Osteoblast (primary cell): ENCODE results near the gene SERTAD1. TPM values are rescaled to one million over a fixed set of nuclear protein-coding genes. Genes with fewer than 3 reads are reported as not detected.

Experiments used
- DNase-seq: peaks from one replicate; pipeline ENCODE4 v3.0.0; 2011; ENCODE audit warnings: low spot score, mixed read lengths; ENCODE audit not compliant: insufficient read length; ENCODE audit errors: missing footprints
- H2AFZ ChIP-seq: 2 replicates; pipeline ENCODE4 v1.6.0; 2011; ENCODE audit warnings: mild to moderate bottlenecking, low read length
- H3K27ac ChIP-seq: 2 replicates; pipeline ENCODE4 v1.5.1; 2011; ENCODE audit warnings: mild to moderate bottlenecking, low read depth, low read length, moderate library complexity
- H3K27me3 ChIP-seq: 2 replicates; pipeline ENCODE4 v1.6.0; 2012; ENCODE audit warnings: mild to moderate bottlenecking, control low read depth, inconsistent platforms, low read length, moderate library complexity; ENCODE audit not compliant: insufficient read depth
- H3K36me3 ChIP-seq: 2 replicates; pipeline ENCODE4 v1.5.1; 2011; ENCODE audit warnings: mild to moderate bottlenecking, low read length, control low read depth, moderate library complexity; ENCODE audit not compliant: insufficient read depth
- H3K4me1 ChIP-seq: 2 replicates; pipeline ENCODE4 v1.5.1; 2011; ENCODE audit warnings: mild to moderate bottlenecking, low read length, control low read depth, moderate library complexity; ENCODE audit not compliant: insufficient read depth
- H3K4me2 ChIP-seq: 2 replicates; pipeline ENCODE4 v1.6.0; 2011; ENCODE audit warnings: mild to moderate bottlenecking, low read length; ENCODE audit not compliant: insufficient read depth
- H3K4me3 ChIP-seq: fragments of 200-600 bp; sonication (generic); 3 replicates; pipeline ENCODE4 v1.5.1; 2012; ENCODE audit warnings: mild to moderate bottlenecking, low read length, inconsistent platforms; ENCODE audit not compliant: insufficient read depth
- H3K79me2 ChIP-seq: 2 replicates; pipeline ENCODE4 v1.6.0; 2012; ENCODE audit warnings: mild to moderate bottlenecking, low read length, control low read depth, inconsistent platforms; ENCODE audit not compliant: insufficient read depth
- H3K9me3 ChIP-seq: 2 replicates; pipeline ENCODE4 v1.5.1; 2011; ENCODE audit warnings: low read depth, low read length, control low read depth
- H4K20me1 ChIP-seq: 2 replicates; pipeline ENCODE4 v1.6.0; 2012; ENCODE audit warnings: mild to moderate bottlenecking, low read length, control low read depth; ENCODE audit not compliant: insufficient read depth
- CTCF ChIP-seq: IDR thresholded peaks from 2 replicates; pipeline ENCODE4 v1.5.1; 2011; ENCODE audit warnings: mild to moderate bottlenecking, low read depth, low read length, moderate library complexity; ENCODE audit errors: extremely low read depth
- total RNA-seq: library from RNA; depleted of rRNA; stranded (reverse); fragments of >200 nt; gene quantifications from 2 replicates; pipeline ENCODE4 v1.2.3, GENCODE V29; 2012

The SERTAD1 gene
- total RNA-seq, 1 donor = 15.2 TPM

GRCh38 chr19:40443131-40443999 lies 17.6 kb upstream of the SERTAD1 start:
- H3K27ac ChIP-seq = peak overlapping the region; percentile 95
- peak overlapping the region; percentile 100 for H3K4me3 ChIP-seq
- TF ChIP-seq CTCF = no peak
- DNase-seq = peak; percentile 99
- no peaks in the 10 kb centered on the region for H3K27me3 ChIP-seq
- H3K36me3 ChIP-seq = peaks cover 26% of the 10 kb centered on the region
- H3K79me2 ChIP-seq = peaks cover 44% of the 10 kb centered on the region
- peaks cover 15% of the 10 kb centered on the region for H3K4me1 ChIP-seq
- H3K9me3 ChIP-seq = no peaks in the 10 kb centered on the region
- peak overlapping the region; percentile 88 for H2AFZ ChIP-seq
- H3K4me2 ChIP-seq = peak overlapping the region; percentile 97
- peaks cover 32% of the 10 kb centered on the region for H4K20me1 ChIP-seq

- Histone ChIP-seq H3K4me3 (peak overlapping the region; percentile 100), H3K36me3 (peaks cover 26% of the 10 kb centered on the region), H3K79me2 (peaks cover 44% of the 10 kb centered on the region), H3K27me3 (no peaks in the 10 kb centered on the region), H3K4me1 (peaks cover 15% of the 10 kb centered on the region), H3K4me2 (peak overlapping the region; percentile 97), H4K20me1 (peaks cover 32% of the 10 kb centered on the region), H2AFZ (peak overlapping the region; percentile 82), H3K27ac (peak overlapping the region; percentile 85), H3K9me3 (no peaks in the 10 kb centered on the region)
- no peak for DNase-seq
- TF ChIP-seq CTCF = no peak
These were observed 16.7 kb upstream of the SERTAD1 start for GRCh38 chr19:40442328-40443130.

- no peak for TF ChIP-seq CTCF
- peak overlapping the region; percentile 100 for H3K4me3 ChIP-seq
- peak overlapping the region; percentile 85 for H3K27ac ChIP-seq
These were observed 16.0 kb upstream of the SERTAD1 start for GRCh38 chr19:40441719-40442253.

DNA sequence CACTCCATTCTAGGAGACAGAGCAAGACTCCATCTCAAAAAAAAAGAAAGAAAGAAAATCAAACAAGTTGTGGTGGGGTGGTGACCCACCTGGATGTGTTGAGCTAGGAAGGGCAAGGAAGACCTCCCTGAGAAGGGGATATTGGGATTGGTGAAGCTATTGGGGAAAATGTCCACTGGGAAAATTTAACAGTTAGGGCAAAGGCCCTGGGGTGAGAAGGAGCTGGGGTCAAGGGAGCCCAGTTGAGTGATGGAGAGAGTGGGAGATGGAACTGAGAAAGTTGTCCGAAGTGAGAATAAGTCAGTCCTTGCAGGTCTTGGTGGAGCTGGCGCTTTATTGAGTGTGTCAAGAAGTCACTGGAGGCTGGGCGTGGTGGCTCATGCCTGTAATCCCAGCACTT lies 12.5 kb upstream of the SERTAD1 start:
- Histone ChIP-seq H2AFZ (no peak overlapping the region), H3K27ac (no peak overlapping the region), H3K4me1 (peaks cover 8% of the 10 kb centered on the region), H3K4me2 (no peak overlapping the region), H4K20me1 (peaks cover 32% of the 10 kb centered on the region), H3K79me2 (peaks cover 35% of the 10 kb centered on the region), H3K36me3 (peaks cover 26% of the 10 kb centered on the region), H3K9me3 (no peaks in the 10 kb centered on the region), H3K4me3 (no peak overlapping the region), H3K27me3 (no peaks in the 10 kb centered on the region)
- no peak for DNase-seq
- no peak for TF ChIP-seq CTCF

More at GRCh38 chr19:40441719-40442253, 16.0 kb upstream of the SERTAD1 start:
- Histone ChIP-seq H3K36me3 (peaks cover 26% of the 10 kb centered on the region), H3K9me3 (no peaks in the 10 kb centered on the region), H3K4me1 (peaks cover 15% of the 10 kb centered on the region), H3K27me3 (no peaks in the 10 kb centered on the region), H2AFZ (no peak overlapping the region), H3K79me2 (peaks cover 44% of the 10 kb centered on the region), H4K20me1 (peaks cover 32% of the 10 kb centered on the region), H3K4me2 (peak overlapping the region; percentile 97)
- no peak for DNase-seq
